HepG2 (cell line): ENCODE data around the gene TAF4B. TPM values are rescaled to one million over a fixed set of nuclear protein-coding genes. Genes with fewer than 3 reads are reported as not detected.

Experiments
- ATAC-seq: fragments of 200-7000 bp; cut with Tn5 transposase; 3 replicates; pipeline ENCODE4 v1.9.1; 2020; ENCODE audit warnings: mild to moderate bottlenecking, moderate library complexity
- BruUV-seq: library from RNA; stranded (reverse); fragments of 400-500 nt; replicated peaks from 2 replicates; lab custom pipeline; 2021; lab: Mats Ljungman, UMichigan
- CTCF ChIA-PET: fragments of 300-600 bp; formaldehyde crosslinking; extraction: SDS; loops from one replicate; lab custom pipeline; 2021; ENCODE audit warnings: low total read pairs, inconsistent platforms, low intra/inter-chr PET ratio; lab: Yijun Ruan, JAX
- POLR2A ChIA-PET: fragments of 350-600 bp; sonication (Branson Sonifier 250); formaldehyde crosslinking; loops from one replicate; lab custom pipeline; 2020; ENCODE audit warnings: antibody characterized with exemption, inconsistent platforms; lab: Yijun Ruan, JAX
- DNase-seq: peaks from one replicate; pipeline ENCODE4 v3.0.0-alpha.2; 2015; ENCODE audit warnings: low spot score
- FAIRE-seq: peaks from 3 replicates; lab custom pipeline; 2011; peaks lifted over from hg19 to GRCh38; lab: Jason Lieb, UNC
- H2AFZ ChIP-seq: one replicate; pipeline ENCODE4 v1.6.1; 2011; ENCODE audit warnings: low read length, inconsistent platforms
- H3K27ac ChIP-seq: fragments of 300-600 bp; 3 replicates; pipeline ENCODE4 v1.8.0; 2011; ENCODE audit warnings: mixed run types, mild to moderate bottlenecking, mixed read lengths, low read length, inconsistent platforms; ENCODE audit not compliant: insufficient read depth; ENCODE audit errors: extremely low read length
- H3K27me3 ChIP-seq, 2 experiments: fragments of 200-600 bp in 1 of 2; 2 replicates in 1 of 2; 3 replicates in 1 of 2; pipeline versions ENCODE4 v1.6.0 to v1.8.0; 2011; ENCODE audit warnings: low read length in 2 of 2, mild to moderate bottlenecking in 2 of 2, moderate library complexity in 2 of 2, inconsistent platforms in 1 of 2; ENCODE audit not compliant: insufficient read depth in 2 of 2, control insufficient read depth in 1 of 2
- H3K36me3 ChIP-seq, 2 experiments: fragments of 200-600 bp in 1 of 2; replicated peaks in 1 of 2; 2 replicates in 1 of 2; 3 replicates in 1 of 2; pipeline versions ENCODE4 v1.5.1 to v1.8.0; 2011; ENCODE audit warnings: low read length in 2 of 2, inconsistent platforms in 1 of 2; ENCODE audit not compliant: insufficient read depth in 2 of 2, control insufficient read depth in 1 of 2
- H3K4me1 ChIP-seq: 2 replicates; pipeline ENCODE4 v1.5.1; 2012; ENCODE audit warnings: low read length, inconsistent platforms; ENCODE audit not compliant: insufficient read depth
- H3K4me2 ChIP-seq: 2 replicates; pipeline ENCODE4 v1.6.0; 2011; ENCODE audit warnings: low read depth, low read length, inconsistent platforms
- H3K4me3 ChIP-seq, 3 experiments: fragments of 200-600 bp in 1 of 3; sonication (generic), shearing (Covaris generic) in 1 of 3; replicated peaks in 1 of 3; 2 replicates each; pipeline ENCODE4 v1.5.1; 2011 to 2016; ENCODE audit warnings: low read length in 3 of 3, inconsistent platforms in 2 of 3, low read depth in 2 of 3, mild to moderate bottlenecking in 2 of 3, control low read depth in 1 of 3, mixed read lengths in 1 of 3; ENCODE audit not compliant: insufficient read depth in 1 of 3
- H3K79me2 ChIP-seq: one replicate; pipeline ENCODE4 v1.6.1; 2011; ENCODE audit warnings: low read length, inconsistent platforms; ENCODE audit not compliant: insufficient read depth
- H3K9ac ChIP-seq: 2 replicates; pipeline ENCODE4 v1.6.0; 2011; ENCODE audit warnings: mild to moderate bottlenecking, low read depth, low read length, inconsistent platforms; ENCODE audit not compliant: insufficient read depth
- H3K9me3 ChIP-seq: 2 replicates; pipeline ENCODE4 v1.5.1; 2012; ENCODE audit warnings: mild to moderate bottlenecking, low read length
- H4K20me1 ChIP-seq: 2 replicates; pipeline ENCODE4 v1.6.0; 2011; ENCODE audit warnings: inconsistent platforms, mild to moderate bottlenecking, low read length, moderate library complexity; ENCODE audit not compliant: insufficient read depth
- ATF1 ChIP-seq: IDR thresholded peaks from 2 replicates; pipeline ENCODE4 v1.6.1; 2016; ENCODE audit warnings: mild to moderate bottlenecking, control low read depth
- ATF7 ChIP-seq, 2 experiments: fragments of 450-650 bp in 1 of 2; sonication (generic) in 1 of 2; formaldehyde crosslinking in 1 of 2; IDR thresholded peaks; 2 replicates each; pipeline versions ENCODE4 v1.4.0 to v1.6.1; 2016 to 2020; ENCODE audit warnings: antibody characterized with exemption in 1 of 2, mild to moderate bottlenecking in 1 of 2, missing genetic modification reagents in 1 of 2
- BRF2 ChIP-seq: sonication (generic); formaldehyde crosslinking; IDR thresholded peaks from 2 replicates; pipeline ENCODE4 v1.8.1; 2022; ENCODE audit warnings: mild to moderate bottlenecking, missing genetic modification reagents
- CC2D1A ChIP-seq: sonication (generic); formaldehyde crosslinking; IDR thresholded peaks from 2 replicates; pipeline ENCODE4 v1.8.1; 2023; ENCODE audit warnings: mild to moderate bottlenecking, missing genetic modification reagents
- RAD51 ChIP-seq: fragments of 450-650 bp; IDR thresholded peaks from 2 replicates; pipeline ENCODE4 v1.6.1; 2016; ENCODE audit warnings: borderline replicate concordance
- RFXAP ChIP-seq: sonication (generic); formaldehyde crosslinking; IDR thresholded peaks from 2 replicates; pipeline ENCODE4 v1.4.0; 2020; ENCODE audit warnings: missing genetic modification reagents, borderline replicate concordance
- SMARCC2 ChIP-seq: fragments of 450-650 bp; IDR thresholded peaks from 2 replicates; pipeline ENCODE4 v1.6.1; 2017; ENCODE audit warnings: antibody characterized with exemption, mild to moderate bottlenecking
- SOX13 ChIP-seq, 3 experiments: fragments of 450-650 bp in 1 of 3; sonication (generic) in 1 of 3; formaldehyde crosslinking in 1 of 3; IDR thresholded peaks in 2 of 3; conservative IDR thresholded peaks in 1 of 3; 2 replicates each; pipeline versions ENCODE4 v1.5.0 to v1.6.1; 2016 to 2020; ENCODE audit warnings: antibody characterized with exemption in 1 of 3, mild to moderate bottlenecking in 1 of 3, missing compliant biosample characterization in 1 of 3, missing genetic modification reagents in 1 of 3, moderate library complexity in 1 of 3
- ZNF10 ChIP-seq: sonication (generic); formaldehyde crosslinking; IDR thresholded peaks from 2 replicates; pipeline ENCODE4 v1.4.0; 2020; ENCODE audit warnings: mild to moderate bottlenecking, low read depth, missing genetic modification reagents, borderline replicate concordance
- ZUFSP ChIP-seq: sonication (generic); formaldehyde crosslinking; IDR thresholded peaks from 2 replicates; pipeline ENCODE4 v1.9.0; 2021; ENCODE audit warnings: missing genetic modification reagents, mild to moderate bottlenecking, borderline replicate concordance
- WGBS: methylation state at CpG from one replicate; pipeline ENCODE4 v1.1.6; 2017; ENCODE audit warnings: low lambda C conversion rate; 5-methylcytosine and 5-hydroxymethylcytosine counted together
- in situ Hi-C: cut with HindIII; loops from 2 replicates; pipeline ENCODE4 v1.10.0; 2017; ENCODE audit warnings: low pct_unique_long_range_greater_than_20kb; ENCODE audit not compliant: extremely low pct_ligation_motif_present
- intact Hi-C: fragments of 100-400 bp; cut with micrococcal nuclease; formaldehyde crosslinking; loops from one replicate; pipeline ENCODE4 v1.10.0; 2022; ENCODE audit not compliant: unreplicated experiment
- polyA plus RNA-seq, 8 experiments: library from polyadenylated mRNA; depleted of rRNA in 3 of 8; stranded (reverse) in 7 of 8; unstranded in 1 of 8; fragments of >200 nt; fragmentation: Illumina TruSeq in 4 of 8; extraction: Trizol in 4 of 8; gene quantifications; 2 replicates each; pipeline versions ENCODE4 v1.2.1 to v1.2.3, GENCODE V29; 2011 to 2016; ENCODE audit warnings: low read depth in 4 of 8, missing spikeins in 1 of 8, mixed read lengths in 1 of 8; ENCODE audit not compliant: insufficient read depth in 1 of 8
- total RNA-seq, 5 experiments: library from RNA; depleted of rRNA; stranded (reverse); fragments of >200 nt; fragmentation: Illumina TruSeq; extraction: Trizol; gene quantifications; 2 replicates each; pipeline ENCODE4 v1.2.3, GENCODE V29; 2016; ENCODE audit warnings: low read depth in 1 of 5

TAF4B gene
- total and polyA plus RNA-seq, 2 of the 13 experiments (the other 11 are each of a cell fraction or from before 2014, with no cell fraction given) = 2.2 to 3.8 TPM

GRCh38 chr18:26403491-26403890 lies 177.2 kb downstream of the TAF4B start:
- no peak overlapping the region for H3K9ac ChIP-seq
- no peak overlapping the region for H3K4me3 ChIP-seq
- no peak overlapping the region for H3K4me2 ChIP-seq
- peaks cover 3 to 36% of the 10 kb centered on the region in 2 experiments; a peak in 3 of 5 replicates for H3K27me3 ChIP-seq
- no peaks in the 10 kb centered on the region for H4K20me1 ChIP-seq
- H3K4me1 ChIP-seq = no peaks in the 10 kb centered on the region
- CTCF ChIA-PET = no interaction called here
- H3K79me2 ChIP-seq = no peaks in the 10 kb centered on the region
- in situ Hi-C loops = no loop called here
- no peak overlapping the region for H2AFZ ChIP-seq
- no peaks in the 10 kb centered on the region for H3K36me3 ChIP-seq
- BruUV-seq = no TSS peak
- TF ChIP-seq BRF2 (CRISPR knock-in tag) = no peak
- TF ChIP-seq SMARCC2 = no peak
- TF ChIP-seq CC2D1A (CRISPR knock-in tag) = no peak
- TF ChIP-seq ATF7 (IDR thresholded peaks at IDR 0.05) = no peak
- TF ChIP-seq ATF7 (CRISPR knock-in tag; IDR thresholded peaks at IDR 0.05) = no peak
- no peak for TF ChIP-seq RAD51
- no peak for TF ChIP-seq ATF1
- no peak for TF ChIP-seq SOX13 (IDR thresholded peaks at IDR 0.05)
- no peak for TF ChIP-seq SOX13 (CRISPR knock-in tag; conservative IDR thresholded peaks at IDR 0.05 in 1 of 2, IDR thresholded peaks at IDR 0.05 in 1 of 2)
- TF ChIP-seq RFXAP (CRISPR knock-in tag) = no peak
- no peak for TF ChIP-seq ZUFSP
- no peak for TF ChIP-seq ZNF10 (CRISPR knock-in tag)
- TF ChIP-seq, all 625 proteins: peak for 0
- Histone ChIP-seq H3K27ac (no peak overlapping the region), H3K9me3 (no peaks in the 10 kb centered on the region)
- intact Hi-C loops = no loop called here
- 6% methylated on average over 1 of the region's 1 CpG for WGBS
- no peak for DNase-seq
- ATAC-seq = no peak
- no peak for FAIRE-seq
- POLR2A ChIA-PET = no interaction called here
